Gastrocnemius medialis (tissue), 4 donors: ENCODE results near the gene RITA1. TPM values are rescaled to one million over a fixed set of nuclear protein-coding genes. Genes with fewer than 3 reads are reported as not detected.

Source experiments
- ATAC-seq, 2 donors: fragments of 150-250 bp; one replicate each; pipeline ENCODE4 v1.9.1; 2016
- DNase-seq, 2 donors: peaks; one replicate each; pipeline ENCODE4 v3.0.0-alpha.2; 2019
- H3K27ac ChIP-seq, 4 donors: fragments of 200-600 bp; sonication (generic); 1 replicate in 1 of 4; 2 replicates in 3 of 4; pipeline ENCODE4 v1.5.1; 2016 to 2018; ENCODE audit warnings: mild to moderate bottlenecking in 2 of 4, moderate library complexity in 1 of 4
- H3K27me3 ChIP-seq, 3 donors: fragments of 200-600 bp; sonication (generic) in 2 of 3; 1 replicate in 1 of 3; 2 replicates in 2 of 3; pipeline versions ENCODE4 v1.5.1 to v1.6.0; 2016 to 2019; ENCODE audit warnings: mild to moderate bottlenecking in 1 of 3, moderate library complexity in 1 of 3
- H3K36me3 ChIP-seq, 2 donors: fragments of 200-600 bp; sonication (generic) in 1 of 2; one replicate each; pipeline ENCODE4 v1.5.1; 2017 to 2018
- H3K4me1 ChIP-seq, 2 donors: fragments of 200-600 bp; sonication (generic) in 1 of 2; one replicate each; pipeline ENCODE4 v1.5.1; 2016 to 2017; ENCODE audit warnings: mild to moderate bottlenecking in 2 of 2
- H3K4me3 ChIP-seq, 4 donors: fragments of 200-600 bp; sonication (generic) in 3 of 4; 1 replicate in 1 of 4; 2 replicates in 3 of 4; pipeline ENCODE4 v1.5.1; 2016 to 2019; ENCODE audit warnings: mild to moderate bottlenecking in 2 of 4
- H3K9me3 ChIP-seq, 3 donors: fragments of 200-600 bp; sonication (generic) in 2 of 3; 1 replicate in 1 of 3; 2 replicates in 2 of 3; pipeline ENCODE4 v1.5.1; 2016 to 2019
- POLR2A ChIP-seq, 2 donors: fragments of 450-650 bp; IDR thresholded peaks; one replicate each; pipeline ENCODE4 v1.6.1; 2017; ENCODE audit warnings: antibody characterized with exemption in 2 of 2, mild to moderate bottlenecking in 2 of 2, moderate library complexity in 2 of 2
- in situ Hi-C, 4 donors: fragments of 200-750 bp; cut with MboI; loops; one replicate each; pipeline versions ENCODE4 v1.15.0 to v1.8.0; 2017; ENCODE audit warnings: low sequenced_read_pairs in 4 of 4
- intact Hi-C: fragments of 100-400 bp; cut with DNase I; formaldehyde crosslinking; loops from one replicate; pipeline ENCODE4 v1.15.1; 2023; ENCODE audit warnings: low total_unique reads
- total RNA-seq, 4 donors: library from RNA; depleted of rRNA; stranded (reverse); fragments of >200 nt; gene quantifications; one replicate each; pipeline versions ENCODE4 v1.1.0 to v1.2.3, GENCODE V29; 2016
- TF ChIP-seq, protein P1 (sequence below), 5 experiments: fragments of 450-650 bp in 3 of 5; fragments of 200-600 bp in 2 of 5; sonication (generic) in 2 of 5; IDR thresholded peaks in 4 of 5; conservative IDR thresholded peaks in 1 of 5; 1 replicate in 4 of 5; 2 replicates in 1 of 5; pipeline ENCODE4 v1.5.1; 2016 to 2019; ENCODE audit warnings: antibody characterized with exemption in 5 of 5, mild to moderate bottlenecking in 3 of 5, moderate library complexity in 3 of 5

RITA1 gene
- total RNA-seq, 4 donors from 2014 or later, result 17.7 to 31.2 (median 23.1) TPM

DNA sequence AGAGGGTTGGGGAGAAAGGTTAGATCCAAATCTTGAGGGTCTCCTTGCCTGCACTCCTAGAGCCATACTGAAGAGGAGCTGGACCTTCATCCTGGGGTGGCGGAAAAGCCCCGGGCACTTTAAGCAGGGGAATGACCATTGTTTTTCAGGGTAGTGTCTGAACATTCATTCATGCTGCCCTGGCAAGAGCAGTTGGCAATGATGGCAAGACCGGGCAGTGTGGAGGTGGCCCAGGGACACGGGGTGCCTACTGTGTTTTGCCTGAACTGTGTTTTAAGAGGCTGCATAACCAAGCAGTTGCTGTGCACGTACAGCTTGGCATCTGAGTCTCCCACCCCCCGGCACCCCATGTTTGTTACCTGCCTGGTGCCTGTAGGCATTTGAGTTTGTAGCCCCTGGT lies 50.5 kb downstream of the RITA1 start:
- Histone ChIP-seq H3K27ac (peak overlapping the region; percentile 92 to 99 (median 96)), H3K36me3 (no peaks in the 10 kb centered on the region), H3K4me1 (peaks cover 93% of the 10 kb centered on the region in 2 donors), H3K27me3 (no peaks in the 10 kb centered on the region), H3K4me3 (peak overlapping the region in 1 of 4 donors; percentile 24), H3K9me3 (no peaks in the 10 kb centered on the region)
- DNase-seq (peak; percentile 53 to 71), ATAC-seq (no peak)
- intact Hi-C loops (no loop called here), in situ Hi-C loops (no loop called here)
- TF ChIP-seq, protein P1, sequence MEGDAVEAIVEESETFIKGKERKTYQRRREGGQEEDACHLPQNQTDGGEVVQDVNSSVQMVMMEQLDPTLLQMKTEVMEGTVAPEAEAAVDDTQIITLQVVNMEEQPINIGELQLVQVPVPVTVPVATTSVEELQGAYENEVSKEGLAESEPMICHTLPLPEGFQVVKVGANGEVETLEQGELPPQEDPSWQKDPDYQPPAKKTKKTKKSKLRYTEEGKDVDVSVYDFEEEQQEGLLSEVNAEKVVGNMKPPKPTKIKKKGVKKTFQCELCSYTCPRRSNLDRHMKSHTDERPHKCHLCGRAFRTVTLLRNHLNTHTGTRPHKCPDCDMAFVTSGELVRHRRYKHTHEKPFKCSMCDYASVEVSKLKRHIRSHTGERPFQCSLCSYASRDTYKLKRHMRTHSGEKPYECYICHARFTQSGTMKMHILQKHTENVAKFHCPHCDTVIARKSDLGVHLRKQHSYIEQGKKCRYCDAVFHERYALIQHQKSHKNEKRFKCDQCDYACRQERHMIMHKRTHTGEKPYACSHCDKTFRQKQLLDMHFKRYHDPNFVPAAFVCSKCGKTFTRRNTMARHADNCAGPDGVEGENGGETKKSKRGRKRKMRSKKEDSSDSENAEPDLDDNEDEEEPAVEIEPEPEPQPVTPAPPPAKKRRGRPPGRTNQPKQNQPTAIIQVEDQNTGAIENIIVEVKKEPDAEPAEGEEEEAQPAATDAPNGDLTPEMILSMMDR (IDR thresholded peaks at IDR 0.05 in 4 of 5, conservative IDR thresholded peaks at IDR 0.05 in 1 of 5), result no peak
- peak in 1 of 2 donors; percentile 3 for TF ChIP-seq POLR2A (IDR thresholded peaks at IDR 0.05)

DNA sequence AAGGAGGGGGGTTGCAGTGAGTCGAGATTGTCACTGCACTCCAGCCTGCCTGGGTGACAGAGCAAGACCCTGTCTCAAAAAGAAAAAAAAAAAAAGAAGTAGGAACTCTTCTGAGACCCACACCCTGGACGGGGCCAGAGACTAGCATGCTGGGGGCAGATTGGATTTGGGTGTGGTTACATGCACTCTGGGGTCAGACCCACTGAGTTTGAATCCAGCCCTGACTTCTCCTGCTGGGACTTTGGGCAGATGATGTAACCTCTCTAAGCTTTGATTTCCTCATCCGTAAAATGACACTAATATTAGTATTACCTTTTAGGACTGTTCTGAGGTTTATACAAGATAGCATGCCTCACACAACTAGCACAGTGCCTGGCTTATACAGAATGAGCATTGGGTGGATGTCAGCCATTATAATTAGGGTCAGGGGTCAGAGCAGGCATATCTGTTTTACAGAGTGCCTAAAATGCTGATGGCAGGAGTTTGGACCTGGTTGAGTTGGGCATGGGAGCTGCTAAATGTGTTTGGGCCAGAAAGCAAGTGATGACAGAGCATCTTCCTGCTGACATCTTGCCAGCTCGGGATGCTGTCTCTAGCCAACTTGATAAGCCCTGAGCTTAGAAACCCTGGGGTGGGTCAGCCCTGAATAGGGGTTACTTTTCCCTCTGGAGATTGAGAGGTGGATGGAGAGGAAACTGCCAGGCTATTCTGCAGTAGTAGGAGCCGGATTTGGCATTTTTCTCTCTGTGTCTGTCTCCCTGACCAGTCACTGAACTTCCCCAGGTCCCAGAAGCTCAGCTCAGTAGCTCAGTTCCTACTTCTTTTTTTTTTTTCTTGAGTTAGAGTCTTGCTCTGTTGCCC lies 51.2 kb downstream of the RITA1 start:
- peak overlapping the region; percentile 92 to 99 (median 96) for H3K27ac ChIP-seq
- no peaks in the 10 kb centered on the region for H3K27me3 ChIP-seq
- DNase-seq (peak; percentile 13 to 60), ATAC-seq (peak; percentile 6 to 9)
- no peaks in the 10 kb centered on the region for H3K9me3 ChIP-seq
- intact Hi-C loops, result no loop called here
- no peaks in the 10 kb centered on the region for H3K36me3 ChIP-seq
- in situ Hi-C loops, result no loop called here
- peak overlapping the region in 1 of 4 donors; percentile 24 for H3K4me3 ChIP-seq
- peaks cover 93% of the 10 kb centered on the region in 2 donors for H3K4me1 ChIP-seq
- TF ChIP-seq POLR2A (IDR thresholded peaks at IDR 0.05), result peak; percentile 31 to 58
- TF ChIP-seq, protein P1 (IDR thresholded peaks at IDR 0.05 in 4 of 5, conservative IDR thresholded peaks at IDR 0.05 in 1 of 5), result no peak

DNA sequence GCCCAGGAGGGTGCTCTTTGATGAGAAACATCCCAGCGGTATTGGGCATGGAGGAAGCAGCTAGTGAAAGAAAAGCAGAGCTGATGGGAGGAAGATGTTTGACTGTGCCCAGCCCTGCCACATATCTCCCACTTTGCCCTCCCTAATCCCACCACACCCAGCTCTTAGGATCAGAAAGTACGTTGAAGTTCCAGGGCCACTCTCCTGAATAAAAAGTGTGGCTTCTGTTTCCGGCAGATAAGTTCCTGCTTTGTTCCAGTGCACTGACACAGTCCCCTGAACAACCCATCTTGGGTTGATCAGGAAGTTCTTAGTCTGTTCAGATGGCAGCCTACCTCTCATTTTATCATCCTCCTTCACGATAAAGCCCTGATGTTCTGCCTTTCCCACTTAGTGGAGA lies 52.2 kb downstream of the RITA1 start:
- H3K4me3 ChIP-seq, result peak overlapping the region in 1 of 4 donors; percentile 27
- ATAC-seq, result no peak
- H3K27me3 ChIP-seq, result no peaks in the 10 kb centered on the region
- no peak for TF ChIP-seq POLR2A (IDR thresholded peaks at IDR 0.05)
- TF ChIP-seq, protein P1 (IDR thresholded peaks at IDR 0.05 in 4 of 5, conservative IDR thresholded peaks at IDR 0.05 in 1 of 5), result no peak
- H3K36me3 ChIP-seq, result no peaks in the 10 kb centered on the region
- H3K27ac ChIP-seq, result peak overlapping the region; percentile 92 to 99 (median 96)
- DNase-seq, result peak; percentile 0 to 10
- intact Hi-C loops (no loop called here), in situ Hi-C loops (no loop called here)
- H3K4me1 ChIP-seq, result peaks cover 93% of the 10 kb centered on the region in 2 donors
- no peaks in the 10 kb centered on the region for H3K9me3 ChIP-seq

DNA sequence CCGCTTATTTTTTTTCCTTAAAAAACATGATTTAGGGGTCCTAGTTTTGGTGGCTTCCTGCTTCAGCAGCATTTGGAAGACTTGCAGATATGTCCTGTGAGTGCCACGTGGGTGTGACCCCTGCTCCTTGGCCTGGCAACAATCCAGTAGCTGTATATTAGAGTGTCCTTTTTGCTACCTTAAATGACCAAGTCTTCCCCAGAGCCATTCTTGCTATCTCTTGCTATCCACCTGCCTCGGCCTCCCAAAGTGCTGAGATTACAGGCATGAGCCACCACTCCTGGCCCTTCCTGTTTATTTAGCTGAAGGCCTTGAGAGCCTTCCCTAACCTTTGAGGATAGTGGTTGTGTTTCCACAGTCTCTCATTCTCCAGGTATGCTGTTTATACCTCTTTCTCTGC lies 52.8 kb downstream of the RITA1 start:
- H3K4me1 ChIP-seq, result peaks cover 96 to 98% of the 10 kb centered on the region in 2 donors
- DNase-seq (peak in 1 of 2 donors; percentile 15), ATAC-seq (no peak)
- peak overlapping the region; percentile 92 to 99 (median 96) for H3K27ac ChIP-seq
- H3K4me3 ChIP-seq, result peak overlapping the region in 2 of 4 donors; percentile 12 to 27
- H3K27me3 ChIP-seq, result no peaks in the 10 kb centered on the region
- in situ Hi-C loops, result no loop called here
- no peaks in the 10 kb centered on the region for H3K9me3 ChIP-seq
- H3K36me3 ChIP-seq, result no peaks in the 10 kb centered on the region
- TF ChIP-seq POLR2A (IDR thresholded peaks at IDR 0.05), result no peak
- TF ChIP-seq, protein P1 (IDR thresholded peaks at IDR 0.05 in 4 of 5, conservative IDR thresholded peaks at IDR 0.05 in 1 of 5), result no peak
- intact Hi-C loops, result no loop called here
